ENCODE results near the gene JAK1.

Gene JAK1

GRCh38 chr1:64898107-64898861 is 68.1 kb downstream of the JAK1 start:
- no peaks in the 10 kb centered on the region for H3K9me3 ChIP-seq (ENCODE audit: control insufficient read depth, insufficient read depth, low read depth, low read length)
- CTCF ChIA-PET = no interaction called here
- POLR2A ChIA-PET = interaction anchor here (1.2 to 1.3 kb wide), 2 partner anchors 21 to 68 kb away, joined by 3 to 5 read pairs; partner anchors contain the start of gene JAK1
- H3K4me3 ChIP-seq (ENCODE audit: low read depth, low read length) = no peak overlapping the region
- H3K36me3 ChIP-seq (ENCODE audit: control insufficient read depth in 2 of 2, insufficient read depth in 1 of 2, low read length in 2 of 2) = no peaks in the 10 kb centered on the region
- H3K27ac ChIP-seq (ENCODE audit: extremely low read depth, low read depth, low read length) = no peak overlapping the region; the same call in 1 of the 2 replicates
- H3K4me1 ChIP-seq (ENCODE audit: control insufficient read depth, insufficient read depth, low read length) = peaks cover 3% of the 10 kb centered on the region
- no peak for TF ChIP-seq ZNF248 (tag by site-specific recombination; IDR thresholded peaks at IDR 0.05)
- TF ChIP-seq ZNF302 (tag by site-specific recombination; IDR thresholded peaks at IDR 0.05; ENCODE audit: low read depth) = no peak
- TF ChIP-seq, protein P1, sequence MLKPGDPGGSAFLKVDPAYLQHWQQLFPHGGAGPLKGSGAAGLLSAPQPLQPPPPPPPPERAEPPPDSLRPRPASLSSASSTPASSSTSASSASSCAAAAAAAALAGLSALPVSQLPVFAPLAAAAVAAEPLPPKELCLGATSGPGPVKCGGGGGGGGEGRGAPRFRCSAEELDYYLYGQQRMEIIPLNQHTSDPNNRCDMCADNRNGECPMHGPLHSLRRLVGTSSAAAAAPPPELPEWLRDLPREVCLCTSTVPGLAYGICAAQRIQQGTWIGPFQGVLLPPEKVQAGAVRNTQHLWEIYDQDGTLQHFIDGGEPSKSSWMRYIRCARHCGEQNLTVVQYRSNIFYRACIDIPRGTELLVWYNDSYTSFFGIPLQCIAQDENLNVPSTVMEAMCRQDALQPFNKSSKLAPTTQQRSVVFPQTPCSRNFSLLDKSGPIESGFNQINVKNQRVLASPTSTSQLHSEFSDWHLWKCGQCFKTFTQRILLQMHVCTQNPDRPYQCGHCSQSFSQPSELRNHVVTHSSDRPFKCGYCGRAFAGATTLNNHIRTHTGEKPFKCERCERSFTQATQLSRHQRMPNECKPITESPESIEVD (tag by site-specific recombination; IDR thresholded peaks at IDR 0.05) = peak; percentile 57; the same call in 1 of the 2 replicates
- no peak for TF ChIP-seq ZNF114 (tag by site-specific recombination; IDR thresholded peaks at IDR 0.05)
- TF ChIP-seq ZNF600 (tag by site-specific recombination; IDR thresholded peaks at IDR 0.05) = peak; percentile 92
- TF ChIP-seq ZNF571 (tag by site-specific recombination; IDR thresholded peaks at IDR 0.05) = no peak
- TF ChIP-seq SCRT2 (tag by site-specific recombination; IDR thresholded peaks at IDR 0.05) = no peak
- no peak for TF ChIP-seq PRDM2 (tag by site-specific recombination; IDR thresholded peaks at IDR 0.05; ENCODE audit: borderline replicate concordance)
- no peak for TF ChIP-seq HOXC10 (CRISPR knock-in tag; IDR thresholded peaks at IDR 0.05)
- TF ChIP-seq ZNF510 (tag by site-specific recombination; IDR thresholded peaks at IDR 0.05; ENCODE audit: insufficient replicate concordance) = no peak
- TF ChIP-seq ATF2 (tag by site-specific recombination; IDR thresholded peaks at IDR 0.05; ENCODE audit: low read depth) = no peak
- TF ChIP-seq, protein P2, sequence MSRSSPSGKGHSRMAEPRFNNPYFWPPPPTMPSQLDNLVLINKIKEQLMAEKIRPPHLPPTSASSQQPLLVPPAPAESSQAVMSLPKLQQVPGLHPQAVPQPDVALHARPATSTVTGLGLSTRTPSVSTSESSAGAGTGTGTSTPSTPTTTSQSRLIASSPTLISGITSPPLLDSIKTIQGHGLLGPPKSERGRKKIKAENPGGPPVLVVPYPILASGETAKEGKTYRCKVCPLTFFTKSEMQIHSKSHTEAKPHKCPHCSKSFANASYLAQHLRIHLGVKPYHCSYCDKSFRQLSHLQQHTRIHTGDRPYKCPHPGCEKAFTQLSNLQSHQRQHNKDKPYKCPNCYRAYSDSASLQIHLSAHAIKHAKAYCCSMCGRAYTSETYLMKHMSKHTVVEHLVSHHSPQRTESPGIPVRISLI (tag by site-specific recombination; IDR thresholded peaks at IDR 0.05) = no peak
- no peak for TF ChIP-seq ZNF558 (tag by site-specific recombination; IDR thresholded peaks at IDR 0.05)
- no peak for TF ChIP-seq ZNF175 (tag by site-specific recombination; IDR thresholded peaks at IDR 0.05)
- TF ChIP-seq SCRT1 (tag by site-specific recombination; IDR thresholded peaks at IDR 0.05; ENCODE audit: borderline replicate concordance) = no peak
- TF ChIP-seq, protein P3, sequence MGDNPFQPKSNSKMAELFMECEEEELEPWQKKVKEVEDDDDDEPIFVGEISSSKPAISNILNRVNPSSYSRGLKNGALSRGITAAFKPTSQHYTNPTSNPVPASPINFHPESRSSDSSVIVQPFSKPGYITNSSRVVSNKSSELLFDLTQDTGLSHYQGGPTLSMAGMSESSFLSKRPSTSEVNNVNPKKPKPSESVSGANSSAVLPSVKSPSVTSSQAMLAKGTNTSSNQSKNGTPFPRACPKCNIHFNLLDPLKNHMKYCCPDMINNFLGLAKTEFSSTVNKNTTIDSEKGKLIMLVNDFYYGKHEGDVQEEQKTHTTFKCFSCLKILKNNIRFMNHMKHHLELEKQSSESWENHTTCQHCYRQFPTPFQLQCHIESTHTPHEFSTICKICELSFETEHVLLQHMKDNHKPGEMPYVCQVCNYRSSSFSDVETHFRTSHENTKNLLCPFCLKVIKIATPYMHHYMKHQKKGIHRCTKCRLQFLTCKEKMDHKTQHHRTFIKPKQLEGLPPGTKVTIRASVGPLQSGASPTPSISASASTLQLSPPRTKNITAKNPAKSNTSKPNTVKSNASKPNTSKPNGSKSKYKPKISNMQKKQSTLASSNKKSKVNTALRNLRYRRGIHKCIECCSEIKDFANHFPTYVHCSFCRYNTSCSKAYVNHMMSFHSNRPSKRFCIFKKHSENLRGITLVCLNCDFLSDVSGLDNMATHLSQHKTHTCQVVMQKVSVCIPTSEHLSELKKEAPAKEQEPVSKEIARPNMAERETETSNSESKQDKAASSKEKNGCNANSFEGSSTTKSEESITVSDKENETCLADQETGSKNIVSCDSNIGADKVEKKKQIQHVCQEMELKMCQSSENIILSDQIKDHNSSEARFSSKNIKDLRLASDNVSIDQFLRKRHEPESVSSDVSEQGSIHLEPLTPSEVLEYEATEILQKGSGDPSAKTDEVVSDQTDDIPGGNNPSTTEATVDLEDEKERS (tag by site-specific recombination; IDR thresholded peaks at IDR 0.05) = 0 out of 2 replicates have a peak, but pooled peaks have one; percentile 14
- no peak for TF ChIP-seq SP2 (tag by site-specific recombination; IDR thresholded peaks at IDR 0.05)
- TF ChIP-seq ZNF658 (tag by site-specific recombination; IDR thresholded peaks at IDR 0.05) = no peak
- peak; percentile 78 for TF ChIP-seq ZNF660 (tag by site-specific recombination; IDR thresholded peaks at IDR 0.05)
- TF ChIP-seq ZNF157 (tag by site-specific recombination; IDR thresholded peaks at IDR 0.05) = no peak
- no peak for TF ChIP-seq ZSCAN16 (tag by site-specific recombination; IDR thresholded peaks at IDR 0.05)
- no peak for TF ChIP-seq ZNF76 (tag by site-specific recombination; IDR thresholded peaks at IDR 0.05; ENCODE audit: borderline replicate concordance, low read depth)
- TF ChIP-seq ZNF223 (tag by site-specific recombination; IDR thresholded peaks at IDR 0.05) = no peak
- TF ChIP-seq ZNF548 (tag by site-specific recombination; IDR thresholded peaks at IDR 0.05) = no peak
- no peak for TF ChIP-seq ZBTB1 (tag by site-specific recombination; IDR thresholded peaks at IDR 0.05)

Data from HEK293 (cell line).